Stimulated activated CD8-positive, alpha-beta memory T cell treated with anti-CD3 and anti-CD28 coated beads, Interleukin-12 subunit alpha, Interleukin-12 subunit beta, amount 100 ng/mL, for 1 hour (primary cell): ENCODE data around the gene TTLL9.
"Not testable (repeated sequence)": the region's sequence is repeated elsewhere in the genome, so short reads cannot be mapped to it uniquely, and the experiment has no call there.

Experiments
- DNase-seq: peaks from one replicate; pipeline ENCODE4 v3.0.0-alpha.2; 2020; ENCODE audit warnings: low read depth

Gene TTLL9, protein sequence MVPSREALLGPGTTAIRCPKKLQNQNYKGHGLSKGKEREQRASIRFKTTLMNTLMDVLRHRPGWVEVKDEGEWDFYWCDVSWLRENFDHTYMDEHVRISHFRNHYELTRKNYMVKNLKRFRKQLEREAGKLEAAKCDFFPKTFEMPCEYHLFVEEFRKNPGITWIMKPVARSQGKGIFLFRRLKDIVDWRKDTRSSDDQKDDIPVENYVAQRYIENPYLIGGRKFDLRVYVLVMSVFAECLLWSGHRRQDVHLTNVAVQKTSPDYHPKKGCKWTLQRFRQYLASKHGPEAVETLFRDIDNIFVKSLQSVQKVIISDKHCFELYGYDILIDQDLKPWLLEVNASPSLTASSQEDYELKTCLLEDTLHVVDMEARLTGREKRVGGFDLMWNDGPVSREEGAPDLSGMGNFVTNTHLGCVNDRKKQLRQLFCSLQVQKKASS

DNA sequence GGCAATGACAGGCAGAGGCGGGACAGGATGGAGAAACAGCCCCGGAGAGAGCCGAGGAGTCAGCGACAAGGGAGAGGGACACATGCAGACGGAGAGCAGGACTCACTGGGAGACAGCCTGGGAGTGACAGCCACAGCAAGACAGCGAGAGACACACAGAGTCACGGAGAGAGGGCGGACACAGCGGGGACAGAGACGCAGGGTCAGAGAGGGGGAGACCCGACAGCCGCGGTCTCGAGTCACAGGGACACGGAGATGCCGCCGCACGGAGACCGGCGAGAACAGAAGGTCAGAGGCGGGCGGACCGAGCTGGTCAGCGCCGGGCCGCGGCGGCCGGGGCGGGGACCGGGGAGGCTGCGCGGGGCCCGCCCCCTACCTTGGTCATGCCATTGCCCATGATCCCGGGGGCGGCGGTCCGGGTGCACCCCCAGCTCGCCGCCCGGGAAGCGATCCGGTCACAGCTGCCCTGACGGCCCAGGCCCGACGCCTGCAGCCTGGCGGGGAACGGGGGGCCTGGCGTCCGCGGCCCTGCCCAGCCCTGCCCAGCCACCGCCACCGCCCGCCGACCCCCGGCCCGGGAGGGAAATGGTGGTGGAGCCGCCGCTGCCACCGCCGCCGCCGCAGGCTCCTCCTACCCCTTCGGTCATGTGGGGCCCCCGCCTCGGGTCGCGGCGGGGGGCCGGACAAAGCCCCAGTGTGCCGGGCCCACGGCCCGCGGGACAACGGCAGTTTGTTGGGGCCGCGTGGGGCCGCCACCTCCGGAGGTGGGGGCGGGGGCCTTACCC lies at the start of gene TTLL9, which contains the start of gene DUSP15:
TSS of gene TTLL9 (plus strand) at position 693 of the 784 bp plus-strand sequence. CDS start 493 bp downstream, outside the sequence.
TSS of gene DUSP15 (minus strand) at position 586 of the 784 bp plus-strand sequence. CDS start at position 396, 190 bp downstream.
- DNase-seq: no peak

- DNase-seq: no peak
Measured at GRCh38 chr20:31821427-31821826, 49.0 kb upstream of the TTLL9 start.

GRCh38 chr20:31822421-31823330 lies 47.8 kb upstream of the TTLL9 start:
- peak; percentile 67 for DNase-seq

DNA sequence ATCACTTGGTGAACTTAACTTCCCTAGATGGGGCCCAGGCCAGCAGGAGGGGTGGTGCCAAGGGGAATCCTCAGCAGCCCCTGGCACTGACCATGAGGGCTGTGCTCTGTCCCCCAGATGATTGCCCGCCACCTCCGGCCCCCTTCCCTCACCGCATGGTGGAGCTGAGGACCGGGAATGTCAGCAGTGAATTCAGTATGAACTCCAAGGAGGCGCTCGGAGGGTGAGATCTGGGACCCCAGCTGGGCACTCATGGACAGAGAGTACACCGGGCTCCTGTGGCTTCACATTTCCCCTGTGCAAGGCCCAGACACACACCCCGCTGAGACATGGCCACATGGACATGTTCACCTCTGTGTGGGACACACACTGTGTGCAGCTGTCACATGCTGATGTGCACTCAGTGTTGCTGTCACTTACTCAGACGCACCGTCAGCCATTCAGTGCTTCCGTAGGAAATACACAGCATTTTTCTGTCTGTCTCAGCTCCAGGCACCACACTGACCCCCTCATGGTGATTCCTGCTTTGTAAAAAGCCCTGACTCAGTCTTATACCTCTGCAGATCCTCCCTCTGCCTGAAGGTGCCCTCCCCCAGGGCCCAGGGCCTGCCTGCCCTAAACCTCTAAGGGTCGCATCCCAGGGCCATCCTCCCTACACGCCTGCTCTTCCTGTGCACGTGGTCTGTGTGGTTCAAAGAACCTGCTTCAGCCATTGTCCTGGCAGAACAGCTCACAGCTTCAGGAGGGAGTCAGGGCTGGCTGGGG lies 46.9 kb upstream of the TTLL9 start:
- DNase-seq: no peak

DNA sequence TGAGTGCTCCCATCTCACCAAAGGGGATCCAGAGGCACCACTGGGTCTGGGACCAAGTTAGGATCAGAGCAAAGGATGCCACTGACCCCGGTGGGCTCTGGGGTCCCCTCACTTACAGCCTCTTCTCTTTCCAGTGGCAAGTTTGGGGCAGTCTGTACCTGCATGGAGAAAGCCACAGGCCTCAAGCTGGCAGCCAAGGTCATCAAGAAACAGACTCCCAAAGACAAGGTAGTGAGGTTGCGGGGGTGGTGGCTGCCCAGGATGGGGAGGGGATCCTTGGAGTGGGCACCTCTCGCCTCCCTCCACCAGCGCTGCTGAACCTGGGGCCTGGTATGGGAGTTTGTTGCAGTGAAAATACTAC lies 46.3 kb upstream of the TTLL9 start:
- no peak for DNase-seq

DNA sequence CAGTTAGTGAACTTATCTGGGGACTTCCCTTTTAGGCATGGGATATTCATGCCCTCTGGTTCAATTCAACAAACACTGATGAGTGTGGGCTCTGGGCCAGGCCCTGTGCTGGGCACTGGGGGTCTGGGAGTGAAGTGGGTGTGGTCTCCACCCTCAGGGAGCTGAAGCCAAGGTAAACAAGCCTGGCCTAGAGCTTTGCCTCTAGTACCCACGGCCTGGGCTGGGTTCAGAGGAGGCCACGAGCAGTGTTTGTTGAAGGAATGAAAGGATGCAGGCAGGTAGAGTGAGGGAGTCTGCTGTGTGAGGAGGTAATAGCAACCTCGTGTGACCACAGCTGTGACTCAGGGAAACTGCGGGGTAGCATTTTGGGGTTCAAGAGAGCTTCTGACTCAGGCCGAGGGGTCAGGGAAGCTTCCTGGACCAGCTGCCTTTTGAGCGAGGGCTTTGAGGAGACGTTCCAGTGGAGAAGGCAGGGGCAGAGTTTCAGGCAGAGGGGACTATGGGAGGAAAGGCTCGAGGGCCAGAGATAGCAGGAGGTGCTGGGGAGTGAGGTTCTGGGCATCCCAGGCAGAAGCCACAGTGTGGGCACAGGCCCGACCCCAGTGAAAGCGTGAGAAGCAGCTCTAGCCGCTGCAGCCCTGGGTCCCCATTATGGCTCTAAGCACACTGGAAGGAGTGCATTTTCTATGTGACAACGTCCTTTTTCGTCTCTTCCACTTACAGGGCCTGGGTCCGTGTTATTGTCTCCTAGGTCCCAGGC lies 45.7 kb upstream of the TTLL9 start:
- no peak for DNase-seq

GRCh38 chr20:31826074-31826473 lies 44.4 kb upstream of the TTLL9 start:
- no peak for DNase-seq

DNA sequence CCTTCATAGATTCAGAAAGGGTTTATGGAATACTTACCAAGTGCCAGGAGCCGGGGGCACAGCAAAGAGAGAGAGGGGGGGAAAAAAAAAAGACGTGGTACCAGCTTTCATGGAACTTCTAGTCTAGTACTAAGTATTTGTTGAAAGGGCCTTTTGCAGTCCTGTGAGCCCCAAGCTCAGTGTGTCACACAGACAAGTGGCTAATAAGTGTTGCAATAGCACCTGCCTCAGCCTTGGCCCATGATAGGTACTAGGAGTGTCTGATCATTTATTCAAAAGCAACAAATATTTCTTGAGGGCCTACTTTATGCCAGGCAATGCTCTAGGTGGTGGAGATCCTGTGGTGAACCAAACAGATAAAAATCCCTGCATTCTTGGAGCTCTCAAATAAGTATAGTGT lies 43.4 kb upstream of the TTLL9 start:
- DNase-seq: no peak

DNA sequence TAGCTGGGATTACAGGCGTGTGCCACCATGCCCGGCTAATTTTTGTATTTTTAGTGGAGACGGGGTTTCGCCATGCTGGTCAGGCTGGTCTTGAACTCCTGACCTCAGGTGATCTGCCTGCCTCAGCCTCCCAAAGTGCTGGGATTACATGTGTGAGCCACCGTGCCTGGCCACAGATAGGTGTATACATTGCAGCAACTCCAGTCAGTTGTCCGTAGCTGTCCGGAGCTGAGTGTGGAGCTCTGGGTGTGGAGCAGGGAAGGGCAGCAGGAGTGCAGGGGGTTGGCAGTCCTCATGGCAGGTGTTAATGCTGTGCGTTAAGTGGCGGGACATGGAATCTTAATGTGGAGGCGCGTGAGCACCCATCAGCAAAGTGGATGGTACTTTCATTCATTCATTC lies 42.4 kb upstream of the TTLL9 start:
- not testable (repeated sequence) for DNase-seq

GRCh38 chr20:31829731-31830130 lies 40.7 kb upstream of the TTLL9 start:
- DNase-seq: no peak

GRCh38 chr20:31830406-31830981 lies 39.9 kb upstream of the TTLL9 start:
- no peak for DNase-seq

GRCh38 chr20:31831211-31831610 lies 39.2 kb upstream of the TTLL9 start:
- DNase-seq: no peak

DNA sequence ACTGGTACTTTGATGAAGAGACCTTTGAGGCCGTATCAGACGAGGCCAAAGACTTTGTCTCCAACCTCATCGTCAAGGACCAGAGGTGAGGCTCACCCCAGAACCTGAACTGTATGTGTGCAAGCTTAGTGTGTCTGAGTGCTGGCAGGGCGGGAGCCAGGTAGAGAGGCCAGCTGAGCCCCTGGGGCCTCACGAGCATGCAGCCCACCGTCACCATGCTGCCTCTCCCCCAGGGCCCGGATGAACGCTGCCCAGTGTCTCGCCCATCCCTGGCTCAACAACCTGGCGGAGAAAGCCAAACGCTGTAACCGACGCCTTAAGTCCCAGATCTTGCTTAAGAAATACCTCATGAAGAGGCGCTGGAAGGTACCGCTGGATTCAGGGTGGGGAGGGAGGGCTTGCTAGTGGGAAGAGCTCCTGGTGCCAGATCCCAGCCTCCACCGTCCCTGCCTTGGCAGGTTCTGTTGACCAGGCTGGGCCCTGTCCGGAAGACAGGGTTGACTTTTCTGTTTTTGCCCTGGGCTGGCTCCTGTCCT lies 38.6 kb upstream of the TTLL9 start:
- no peak for DNase-seq

GRCh38 chr20:31833130-31833930 lies 37.1 kb upstream of the TTLL9 start:
- DNase-seq: peak; percentile 29

DNA sequence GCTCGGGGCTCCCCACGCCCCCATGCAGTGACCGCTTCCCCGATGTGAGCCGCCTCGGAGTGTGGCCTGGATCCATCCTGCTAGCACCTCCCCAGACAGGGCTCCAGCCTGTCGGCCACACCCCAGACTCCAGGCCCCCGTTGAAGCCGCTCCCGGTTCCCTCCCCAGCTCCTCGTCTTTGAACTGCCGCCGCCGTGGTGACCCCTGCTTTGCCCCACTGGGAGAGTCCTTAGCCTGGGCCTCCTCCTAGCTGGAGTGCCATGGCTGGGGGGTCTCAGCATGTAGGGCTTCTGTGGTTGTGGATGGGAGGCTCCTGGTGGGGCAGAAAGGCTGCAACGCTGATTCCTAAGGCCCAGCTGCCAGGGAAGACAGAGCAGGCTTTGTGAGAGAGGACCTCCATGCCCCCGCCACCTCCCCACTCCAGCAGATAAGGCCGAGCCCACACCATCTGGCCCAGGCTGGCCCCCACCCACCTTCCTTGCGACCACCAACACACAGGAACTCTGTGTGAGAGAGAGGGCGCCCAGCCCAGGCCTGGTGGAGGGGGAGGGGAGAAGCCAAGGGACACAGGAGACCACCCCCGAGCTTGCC lies 36.4 kb upstream of the TTLL9 start:
- no peak for DNase-seq

- no peak for DNase-seq
Measured at GRCh38 chr20:31835554-31835953, 34.9 kb upstream of the TTLL9 start.

GRCh38 chr20:31835977-31836852 lies 34.2 kb upstream of the TTLL9 start:
- peak; percentile 10 for DNase-seq
